GM23338 (cell line): Measurements from ENCODE around the gene EMX1. TPM values are rescaled to one million over a fixed set of nuclear protein-coding genes. Genes with fewer than 3 reads are reported as not detected.

ENCODE experiments used
- ATAC-seq: fragments of 200-7000 bp; cut with Tn5 transposase; 3 replicates; pipeline ENCODE4 v1.9.1; 2020
- DNase-seq: peaks from one replicate; pipeline ENCODE4 v3.0.0-alpha.2; 2015; ENCODE audit warnings: low spot score
- H2AFZ ChIP-seq: fragments of 200-600 bp; sonication (generic); 2 replicates; pipeline ENCODE4 v1.8.0; 2016; ENCODE audit warnings: antibody characterized with exemption, mild to moderate bottlenecking, moderate library complexity
- H3F3A ChIP-seq: fragments of 200-600 bp; sonication (generic); replicated peaks from 2 replicates; pipeline ENCODE4 v1.8.0; 2017; ENCODE audit warnings: antibody characterized with exemption, mixed run types, low read depth
- H3K27ac ChIP-seq: fragments of 200-600 bp; sonication (generic); 2 replicates; pipeline ENCODE4 v1.6.1; 2016; ENCODE audit warnings: low read depth
- H3K27me3 ChIP-seq: fragments of 200-600 bp; sonication (generic); 2 replicates; pipeline ENCODE4 v1.8.0; 2016; ENCODE audit warnings: mild to moderate bottlenecking, mixed run types, moderate library complexity; ENCODE audit not compliant: insufficient read depth
- H3K36me3 ChIP-seq: fragments of 200-600 bp; sonication (generic); 2 replicates; pipeline ENCODE4 v1.8.0; 2016; ENCODE audit warnings: mild to moderate bottlenecking; ENCODE audit not compliant: insufficient read depth
- H3K4me1 ChIP-seq: fragments of 200-600 bp; sonication (generic); 2 replicates; pipeline ENCODE4 v1.8.0; 2016; ENCODE audit warnings: mild to moderate bottlenecking, moderate library complexity; ENCODE audit not compliant: insufficient read depth
- H3K4me2 ChIP-seq: fragments of 200-600 bp; sonication (generic); 2 replicates; pipeline ENCODE4 v1.7.1; 2017; ENCODE audit warnings: mixed run types
- H3K4me3 ChIP-seq: fragments of 200-600 bp; sonication (generic); 2 replicates; pipeline ENCODE4 v1.6.1; 2016; ENCODE audit warnings: mixed run types
- H3K79me2 ChIP-seq: fragments of 200-600 bp; sonication (generic); replicated peaks from 2 replicates; pipeline ENCODE4 v1.8.0; 2017; ENCODE audit warnings: mild to moderate bottlenecking; ENCODE audit not compliant: insufficient read depth
- H3K9me2 ChIP-seq: fragments of 200-600 bp; sonication (generic); 2 replicates; pipeline ENCODE4 v1.8.0; 2017; ENCODE audit not compliant: insufficient read depth
- H4K20me1 ChIP-seq: fragments of 200-600 bp; sonication (generic); replicated peaks from 2 replicates; pipeline ENCODE4 v1.8.0; 2017; ENCODE audit warnings: mild to moderate bottlenecking; ENCODE audit not compliant: insufficient read depth
- H3K27ac Mint-ChIP-seq: 2 replicates; pipeline ENCODE4 v1.8.0; 2020; ENCODE audit warnings: inconsistent platforms, mild to moderate bottlenecking, moderate library complexity, mixed read lengths
- H3K27me3 Mint-ChIP-seq: 3 replicates; pipeline ENCODE4 v1.8.0; 2022; ENCODE audit warnings: low read depth, mild to moderate bottlenecking, moderate library complexity, mixed read lengths, inconsistent platforms; ENCODE audit not compliant: insufficient read depth, poor library complexity
- H3K36me3 Mint-ChIP-seq: 3 replicates; pipeline ENCODE4 v1.8.0; 2021; ENCODE audit warnings: low read depth, mild to moderate bottlenecking, inconsistent platforms, moderate library complexity, mixed read lengths
- H3K4me1 Mint-ChIP-seq: 3 replicates; pipeline ENCODE4 v1.8.0; 2020; ENCODE audit warnings: mild to moderate bottlenecking, inconsistent platforms, mixed read lengths
- H3K4me3 Mint-ChIP-seq: 3 replicates; pipeline ENCODE4 v1.8.0; 2021; ENCODE audit warnings: moderate library complexity, mild to moderate bottlenecking, inconsistent platforms, mixed read lengths
- H3K9me3 Mint-ChIP-seq: 3 replicates; pipeline ENCODE4 v1.8.0; 2020; ENCODE audit warnings: moderate library complexity, mild to moderate bottlenecking, inconsistent platforms, mixed read lengths
- CREB1 ChIP-seq: fragments of 250-450 bp; sonication (Bioruptor Pico); IDR thresholded peaks from 2 replicates; pipeline ENCODE4 v1.5.0; 2020; ENCODE audit warnings: low read depth, mild to moderate bottlenecking, moderate library complexity
- CTCF ChIP-seq, 2 experiments: fragments of 200-600 bp in 1 of 2; sonication (generic) in 1 of 2; conservative IDR thresholded peaks; 2 replicates each; pipeline versions ENCODE4 v1.5.1 to v1.6.1; 2016 to 2017; ENCODE audit warnings: antibody characterized with exemption in 2 of 2, low read depth in 2 of 2, mild to moderate bottlenecking in 2 of 2, moderate library complexity in 1 of 2
- EZH2phosphoT487 ChIP-seq: fragments of 200-600 bp; sonication (generic); IDR thresholded peaks from one replicate; pipeline ENCODE4 v1.8.1; 2018; ENCODE audit warnings: antibody characterized with exemption; ENCODE audit not compliant: unreplicated experiment
- NANOG ChIP-seq: IDR thresholded peaks from 2 replicates; pipeline ENCODE4 v1.6.1; 2016; ENCODE audit warnings: antibody characterized with exemption, borderline replicate concordance
- STAT1 ChIP-seq: IDR thresholded peaks from one replicate; pipeline ENCODE4 v1.6.1; 2016; ENCODE audit warnings: antibody characterized with exemption; ENCODE audit not compliant: unreplicated experiment
- polyA plus RNA-seq: library from polyadenylated mRNA; unstranded; fragments of >200 nt; fragmentation: Nextera tagmentation; extraction: Ambion mirVana; gene quantifications from 2 replicates; pipeline ENCODE4 v1.2.1, GENCODE V29; 2016
- total RNA-seq: library from RNA; depleted of rRNA; stranded (reverse); fragments of >200 nt; shearing (Covaris generic); gene quantifications from 2 replicates; pipeline ENCODE4 v1.2.3, GENCODE V29; 2014
- TF ChIP-seq, protein P1 (sequence below): IDR thresholded peaks from one replicate; pipeline ENCODE4 v1.6.1; 2018; ENCODE audit warnings: antibody characterized with exemption; ENCODE audit not compliant: unreplicated experiment

Gene EMX1
- total and polyA plus RNA-seq, 2 experiments from 2014 or later: 3.9 to 7.9 TPM

GRCh38 chr2:72963423-72964145 is 46.3 kb downstream of the EMX1 start:
- no peaks in the 10 kb centered on the region for H3F3A ChIP-seq
- no peaks in the 10 kb centered on the region for H4K20me1 ChIP-seq
- Mint-ChIP-seq H3K27ac (peak overlapping the region; percentile 92), H3K9me3 (no peaks in the 10 kb centered on the region), H3K36me3 (peaks cover 8% of the 10 kb centered on the region; the same call in 2 of the 3 replicates), H3K4me3 (peak overlapping the region; percentile 47; the same call in 2 of the 3 replicates), H3K27me3 (peaks cover 34% of the 10 kb centered on the region), H3K4me1 (peaks cover 61% of the 10 kb centered on the region)
- peak overlapping the region; percentile 61 for H3K4me2 ChIP-seq
- no peak overlapping the region for H3K4me3 ChIP-seq
- H2AFZ ChIP-seq: no peak overlapping the region
- H3K27me3 ChIP-seq: no peaks in the 10 kb centered on the region
- H3K36me3 ChIP-seq: no peaks in the 10 kb centered on the region
- peak; percentile 95 for DNase-seq
- H3K79me2 ChIP-seq: no peaks in the 10 kb centered on the region
- no peaks in the 10 kb centered on the region for H3K9me2 ChIP-seq
- H3K27ac ChIP-seq: peak overlapping the region; percentile 81
- TF ChIP-seq CTCF (conservative IDR thresholded peaks at IDR 0.05; ENCODE audit: low read depth in 2 of 2): 0 out of 4 replicates have a peak, but pooled peaks of 1 of the 2 experiments have one; percentile 13
- TF ChIP-seq, protein P1, sequence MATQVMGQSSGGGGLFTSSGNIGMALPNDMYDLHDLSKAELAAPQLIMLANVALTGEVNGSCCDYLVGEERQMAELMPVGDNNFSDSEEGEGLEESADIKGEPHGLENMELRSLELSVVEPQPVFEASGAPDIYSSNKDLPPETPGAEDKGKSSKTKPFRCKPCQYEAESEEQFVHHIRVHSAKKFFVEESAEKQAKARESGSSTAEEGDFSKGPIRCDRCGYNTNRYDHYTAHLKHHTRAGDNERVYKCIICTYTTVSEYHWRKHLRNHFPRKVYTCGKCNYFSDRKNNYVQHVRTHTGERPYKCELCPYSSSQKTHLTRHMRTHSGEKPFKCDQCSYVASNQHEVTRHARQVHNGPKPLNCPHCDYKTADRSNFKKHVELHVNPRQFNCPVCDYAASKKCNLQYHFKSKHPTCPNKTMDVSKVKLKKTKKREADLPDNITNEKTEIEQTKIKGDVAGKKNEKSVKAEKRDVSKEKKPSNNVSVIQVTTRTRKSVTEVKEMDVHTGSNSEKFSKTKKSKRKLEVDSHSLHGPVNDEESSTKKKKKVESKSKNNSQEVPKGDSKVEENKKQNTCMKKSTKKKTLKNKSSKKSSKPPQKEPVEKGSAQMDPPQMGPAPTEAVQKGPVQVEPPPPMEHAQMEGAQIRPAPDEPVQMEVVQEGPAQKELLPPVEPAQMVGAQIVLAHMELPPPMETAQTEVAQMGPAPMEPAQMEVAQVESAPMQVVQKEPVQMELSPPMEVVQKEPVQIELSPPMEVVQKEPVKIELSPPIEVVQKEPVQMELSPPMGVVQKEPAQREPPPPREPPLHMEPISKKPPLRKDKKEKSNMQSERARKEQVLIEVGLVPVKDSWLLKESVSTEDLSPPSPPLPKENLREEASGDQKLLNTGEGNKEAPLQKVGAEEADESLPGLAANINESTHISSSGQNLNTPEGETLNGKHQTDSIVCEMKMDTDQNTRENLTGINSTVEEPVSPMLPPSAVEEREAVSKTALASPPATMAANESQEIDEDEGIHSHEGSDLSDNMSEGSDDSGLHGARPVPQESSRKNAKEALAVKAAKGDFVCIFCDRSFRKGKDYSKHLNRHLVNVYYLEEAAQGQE: no peak
- peaks cover 26% of the 10 kb centered on the region; the same call in 1 of the 2 replicates for H3K4me1 ChIP-seq
- ATAC-seq: peak; percentile 84

- Histone ChIP-seq H3K4me3 (no peak overlapping the region), H3K4me2 (0 out of 2 replicates have a peak overlapping the region, but pooled peaks have one; percentile 51), H3K9me2 (no peaks in the 10 kb centered on the region), H3K27me3 (no peaks in the 10 kb centered on the region), H2AFZ (no peak overlapping the region), H4K20me1 (no peaks in the 10 kb centered on the region), H3K79me2 (no peaks in the 10 kb centered on the region), H3F3A (no peaks in the 10 kb centered on the region), H3K36me3 (no peaks in the 10 kb centered on the region), H3K4me1 (peaks cover 26% of the 10 kb centered on the region; the same call in 1 of the 2 replicates), H3K27ac (no peak overlapping the region)
- TF ChIP-seq EZH2phosphoT487 (no peak), NANOG (no peak), STAT1 (no peak), CREB1 (CRISPR knock-in tag) (no peak)
- Mint-ChIP-seq H3K4me3 (no peak overlapping the region; the same call in 2 of the 3 replicates), H3K27me3 (peaks cover 28% of the 10 kb centered on the region), H3K9me3 (no peaks in the 10 kb centered on the region), H3K36me3 (peaks cover 6% of the 10 kb centered on the region; the same call in 2 of the 3 replicates), H3K4me1 (peaks cover 60% of the 10 kb centered on the region), H3K27ac (no peak overlapping the region)
- ATAC-seq (no peak), DNase-seq (no peak)
Observed at GRCh38 chr2:72964146-72964525, 46.8 kb downstream of the EMX1 start.
